GM21515 (cell line): ENCODE measurements around the gene NLRP12.
A peak's percentile ranks its signal among the peaks of the same experiment; 100 is the strongest.
"Not testable (repeated sequence)": the region's sequence is repeated elsewhere in the genome, so short reads cannot be mapped to it uniquely, and the experiment has no call there.

ENCODE experiments used
- ATAC-seq: cut with Tn5 transposase; IDR thresholded peaks from one replicate; pipeline ENCODE4 v1.9.1; 2021; ENCODE audit not compliant: unreplicated experiment

Gene NLRP12, protein sequence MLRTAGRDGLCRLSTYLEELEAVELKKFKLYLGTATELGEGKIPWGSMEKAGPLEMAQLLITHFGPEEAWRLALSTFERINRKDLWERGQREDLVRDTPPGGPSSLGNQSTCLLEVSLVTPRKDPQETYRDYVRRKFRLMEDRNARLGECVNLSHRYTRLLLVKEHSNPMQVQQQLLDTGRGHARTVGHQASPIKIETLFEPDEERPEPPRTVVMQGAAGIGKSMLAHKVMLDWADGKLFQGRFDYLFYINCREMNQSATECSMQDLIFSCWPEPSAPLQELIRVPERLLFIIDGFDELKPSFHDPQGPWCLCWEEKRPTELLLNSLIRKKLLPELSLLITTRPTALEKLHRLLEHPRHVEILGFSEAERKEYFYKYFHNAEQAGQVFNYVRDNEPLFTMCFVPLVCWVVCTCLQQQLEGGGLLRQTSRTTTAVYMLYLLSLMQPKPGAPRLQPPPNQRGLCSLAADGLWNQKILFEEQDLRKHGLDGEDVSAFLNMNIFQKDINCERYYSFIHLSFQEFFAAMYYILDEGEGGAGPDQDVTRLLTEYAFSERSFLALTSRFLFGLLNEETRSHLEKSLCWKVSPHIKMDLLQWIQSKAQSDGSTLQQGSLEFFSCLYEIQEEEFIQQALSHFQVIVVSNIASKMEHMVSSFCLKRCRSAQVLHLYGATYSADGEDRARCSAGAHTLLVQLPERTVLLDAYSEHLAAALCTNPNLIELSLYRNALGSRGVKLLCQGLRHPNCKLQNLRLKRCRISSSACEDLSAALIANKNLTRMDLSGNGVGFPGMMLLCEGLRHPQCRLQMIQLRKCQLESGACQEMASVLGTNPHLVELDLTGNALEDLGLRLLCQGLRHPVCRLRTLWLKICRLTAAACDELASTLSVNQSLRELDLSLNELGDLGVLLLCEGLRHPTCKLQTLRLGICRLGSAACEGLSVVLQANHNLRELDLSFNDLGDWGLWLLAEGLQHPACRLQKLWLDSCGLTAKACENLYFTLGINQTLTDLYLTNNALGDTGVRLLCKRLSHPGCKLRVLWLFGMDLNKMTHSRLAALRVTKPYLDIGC

DNA sequence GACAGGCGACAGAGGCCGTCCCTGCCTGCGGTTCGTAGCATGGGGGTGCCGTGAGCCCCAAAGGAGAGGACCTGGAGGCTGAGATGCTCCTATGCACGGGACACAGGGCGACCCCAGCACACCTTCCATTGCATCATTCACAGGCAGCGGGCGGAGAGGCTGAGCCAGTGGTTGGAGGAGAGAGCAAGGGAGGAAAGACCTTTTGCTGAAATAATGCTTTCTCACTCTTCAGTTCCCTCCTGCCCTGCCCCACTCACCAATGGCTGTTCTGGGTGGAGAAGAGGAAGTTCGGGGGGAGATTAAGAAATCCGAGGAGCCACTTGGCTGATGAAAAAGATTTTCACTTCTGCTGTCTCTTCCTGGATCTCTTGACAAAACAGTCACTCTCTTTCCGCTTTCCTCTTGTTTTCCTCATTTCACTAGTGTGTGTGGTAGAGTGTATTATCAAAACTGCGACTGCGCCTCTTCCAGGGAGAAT, at the start of gene NLRP12:
Gene NLRP12, minus strand, starts transcription at position 181 of the 478 bp plus-strand sequence. Its CDS starts 140 bp downstream, at position 41.
- no peak for ATAC-seq

DNA sequence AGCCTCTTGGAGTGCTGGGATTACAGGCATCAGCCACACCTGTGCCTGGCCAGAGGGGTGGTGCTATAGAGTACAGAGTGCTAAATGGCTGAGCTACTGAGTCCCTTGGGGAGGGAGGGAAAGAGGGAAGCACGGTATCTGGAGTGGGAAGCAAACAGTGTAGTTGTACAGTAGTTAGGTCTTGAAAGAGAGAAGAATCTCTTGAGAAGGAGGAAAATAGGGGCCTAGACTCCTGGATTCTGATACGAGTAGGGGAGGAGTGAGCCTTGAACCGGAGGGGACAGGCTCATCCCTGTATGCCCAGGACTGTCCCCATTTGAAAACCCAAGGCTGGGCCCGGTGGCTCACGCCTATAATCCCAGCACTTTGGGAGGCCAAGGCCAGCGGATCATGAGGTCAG, 48.6 kb upstream of the NLRP12 start:
- ATAC-seq = no peak

DNA sequence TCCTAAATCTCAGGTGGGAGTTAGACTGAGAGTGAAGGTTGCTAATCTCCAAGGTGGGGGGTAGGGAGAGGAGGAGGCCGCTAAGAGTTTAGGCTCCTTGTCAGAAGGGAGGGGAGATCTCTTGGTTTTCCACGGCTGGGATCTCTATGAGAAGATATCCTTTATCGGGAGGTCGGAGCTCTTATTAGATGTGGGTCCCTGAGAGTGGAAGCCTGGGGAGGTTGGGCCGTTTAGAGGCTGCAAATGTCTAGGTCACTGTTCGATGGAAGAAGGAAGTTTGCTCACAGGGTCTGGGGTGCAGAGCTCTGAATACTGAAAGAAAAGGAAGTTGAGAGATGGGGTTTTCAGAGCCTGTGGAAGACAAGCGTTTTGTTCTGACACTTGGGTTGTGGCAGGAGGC, 47.3 kb upstream of the NLRP12 start:
- no peak for ATAC-seq

DNA sequence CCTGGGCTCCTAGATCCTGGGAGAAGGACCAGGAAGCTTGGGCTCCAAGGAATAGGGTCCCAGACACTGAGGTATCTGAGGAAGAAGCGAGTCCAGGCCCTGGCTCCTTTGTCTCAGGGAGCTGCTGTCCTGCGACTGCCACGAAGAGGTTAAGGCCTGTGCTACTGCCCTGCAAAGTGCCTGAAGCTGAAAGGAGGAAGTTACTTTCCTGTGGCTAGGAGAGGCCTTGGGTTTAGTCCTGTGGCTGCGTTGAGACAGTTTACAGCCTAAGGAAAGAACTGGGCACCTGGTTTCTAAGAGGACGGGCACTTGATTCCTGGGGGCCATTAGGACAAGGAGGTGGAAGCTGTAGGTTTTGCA, 46.4 kb upstream of the NLRP12 start:
- ATAC-seq = no peak

DNA sequence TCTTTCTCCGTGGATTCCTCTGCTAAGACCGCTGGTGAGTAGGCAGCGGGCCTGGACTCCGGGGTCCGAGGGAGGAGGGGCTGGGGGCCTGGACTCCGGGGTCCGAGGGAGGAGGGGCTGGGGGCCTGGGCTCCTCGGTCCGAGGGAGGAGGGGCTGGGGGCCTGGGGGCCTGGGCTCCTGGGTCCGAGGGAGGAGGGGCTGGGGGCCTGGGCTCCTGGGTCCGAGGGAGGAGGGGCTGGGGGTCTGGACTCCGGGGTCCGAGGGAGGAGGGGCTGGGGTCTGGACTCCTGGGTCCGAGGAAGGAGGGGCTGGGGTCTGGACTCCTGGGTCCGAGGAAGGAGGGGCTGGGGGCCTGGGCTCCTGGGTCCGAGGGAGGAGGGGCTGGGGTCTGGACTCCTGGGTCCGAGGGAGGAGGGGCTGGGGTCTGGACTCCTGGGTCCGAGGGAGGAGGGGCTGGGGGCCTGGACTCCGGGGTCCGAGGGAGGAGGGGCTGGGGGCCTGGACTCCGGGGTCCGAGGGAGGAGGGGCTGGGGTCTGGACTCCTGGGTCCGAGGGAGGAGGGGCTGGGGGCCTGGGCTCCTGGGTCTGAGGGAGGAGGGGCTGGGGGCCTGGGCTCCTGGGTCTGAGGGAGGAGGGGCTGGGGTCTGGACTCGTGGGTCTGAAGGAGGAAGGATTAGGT, 45.8 kb upstream of the NLRP12 start:
- ATAC-seq = not testable (repeated sequence)

DNA sequence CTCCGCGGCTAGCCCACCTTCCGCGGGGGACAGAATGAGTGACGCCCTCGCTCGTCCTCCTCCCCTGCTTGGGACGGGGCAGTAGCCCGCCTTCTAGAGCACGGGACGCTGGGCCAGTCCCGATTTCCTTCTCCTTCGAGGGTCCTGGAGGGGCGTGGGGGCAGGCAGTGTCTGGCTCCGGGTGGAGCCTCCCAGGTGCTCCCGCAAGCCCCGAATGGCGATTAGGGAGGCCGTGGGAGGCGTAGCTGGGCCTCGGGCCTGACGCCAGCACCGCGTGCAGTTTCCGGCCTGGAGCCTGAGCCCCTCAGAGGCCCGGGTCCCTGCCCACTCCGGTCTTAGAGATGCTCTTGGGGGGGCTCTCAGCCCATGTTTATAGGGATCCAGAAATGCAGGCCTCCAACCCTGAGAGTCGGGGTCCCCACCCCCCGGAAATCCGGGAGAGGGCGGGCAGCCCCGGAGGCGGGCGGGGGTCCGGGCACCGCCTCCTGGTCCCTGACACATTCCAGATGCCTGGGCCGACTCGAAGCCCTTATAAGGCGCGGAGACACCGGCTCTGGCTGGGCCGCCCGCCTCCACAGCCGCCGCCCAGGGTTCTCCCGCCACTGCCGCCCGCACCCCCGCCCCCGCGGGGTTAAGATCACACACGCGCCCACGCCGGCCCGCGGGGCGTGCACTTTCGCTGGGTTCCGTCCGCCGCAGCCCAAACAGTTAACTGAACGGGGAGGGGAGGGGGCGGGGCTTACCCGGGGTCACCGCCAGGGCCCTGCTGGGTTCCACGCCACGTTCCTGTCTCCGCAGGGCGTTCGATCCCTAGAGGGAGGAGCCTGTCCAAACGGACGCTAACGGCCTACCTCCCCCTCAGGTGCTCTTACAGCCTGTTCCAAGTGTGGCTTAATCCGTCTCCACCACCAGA, 45.0 kb upstream of the NLRP12 start:
- no peak for ATAC-seq

DNA sequence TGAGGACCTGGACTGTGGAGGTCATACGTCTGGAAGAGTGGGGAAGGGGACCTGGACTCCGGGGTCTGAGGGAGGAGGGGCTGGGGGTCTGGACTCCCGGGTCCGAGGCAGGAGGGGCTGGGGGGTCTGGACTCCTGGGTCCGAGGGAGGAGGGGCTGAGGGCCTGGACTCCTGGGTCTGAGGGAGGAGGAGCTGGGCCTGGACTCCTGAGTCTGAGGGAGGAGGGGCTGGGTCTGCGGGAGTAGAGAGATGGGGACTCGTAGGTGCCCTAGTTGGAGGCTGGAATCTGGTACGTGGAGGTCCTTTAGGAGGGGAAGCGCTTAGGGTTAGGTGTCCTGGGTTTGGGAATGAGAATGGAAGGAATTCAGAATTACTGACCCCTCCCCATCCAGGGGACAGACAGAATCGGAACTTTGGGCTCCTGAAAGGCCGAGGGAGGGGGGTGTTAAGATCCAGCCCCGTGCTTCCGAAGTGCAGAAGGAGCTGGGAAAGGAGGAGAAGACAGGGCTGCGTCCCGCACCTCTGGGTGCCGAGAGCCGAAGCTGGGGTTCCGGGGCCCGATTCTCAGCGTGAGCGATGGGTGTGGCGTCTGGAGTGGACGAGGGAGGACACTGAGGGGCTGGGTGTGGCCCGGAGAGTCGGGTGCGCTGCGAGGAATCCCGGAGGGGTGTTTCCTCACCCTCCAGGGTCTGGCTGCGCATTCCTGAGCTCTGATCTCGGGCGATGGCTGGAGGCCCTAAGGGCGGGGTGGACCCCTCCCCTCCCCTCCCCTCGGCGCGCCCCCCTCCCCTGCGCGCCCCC, 44.2 kb upstream of the NLRP12 start:
- ATAC-seq = no peak

DNA sequence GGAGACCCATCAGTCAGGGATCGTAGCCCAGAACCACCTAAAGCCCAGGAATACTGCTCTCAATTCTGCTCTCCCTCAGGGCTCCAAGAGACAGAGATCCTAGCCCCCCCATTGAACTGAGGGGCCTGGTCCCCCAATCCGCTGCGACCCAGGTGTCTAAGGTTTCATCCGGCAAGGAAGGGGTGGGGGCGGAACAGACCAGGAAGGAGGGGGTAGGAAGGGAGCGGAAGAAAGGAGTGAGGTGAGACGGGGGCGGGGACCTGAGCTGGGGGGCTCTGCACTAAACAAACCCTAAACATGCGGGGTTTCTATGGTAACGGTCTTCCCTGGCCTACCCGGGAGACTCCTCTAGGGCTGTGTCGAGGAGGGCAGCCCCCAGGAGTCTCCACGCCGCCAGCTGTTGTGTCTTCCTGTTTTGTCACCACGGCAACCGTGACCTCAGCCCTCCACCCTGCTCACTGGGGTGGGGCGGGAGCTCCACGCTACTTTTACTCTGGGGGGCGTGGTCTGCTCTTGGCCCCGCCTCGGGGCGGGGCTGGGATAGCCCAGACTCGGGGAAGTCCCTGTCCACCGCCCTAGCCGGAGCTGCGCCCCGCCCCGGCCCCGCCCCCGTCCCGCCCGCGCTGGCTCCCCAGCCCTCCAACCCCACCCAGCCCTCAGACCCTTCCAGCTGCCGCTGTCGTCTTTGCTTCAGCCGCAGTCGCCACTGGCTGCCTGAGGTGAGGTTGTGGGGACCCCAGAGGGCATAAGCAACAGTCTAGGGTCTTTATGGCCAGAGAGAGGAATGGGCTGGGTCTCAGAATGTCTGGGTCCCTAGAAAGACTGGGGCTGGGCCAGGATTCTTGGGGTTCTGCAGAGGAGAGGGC, 43.3 kb upstream of the NLRP12 start, which contains the start of gene MYADM:
Gene MYADM, plus strand, starts transcription at position 659 of the 866 bp plus-strand sequence. CDS start 5,647 bp downstream, outside the sequence.
- ATAC-seq = peak; percentile 57

DNA sequence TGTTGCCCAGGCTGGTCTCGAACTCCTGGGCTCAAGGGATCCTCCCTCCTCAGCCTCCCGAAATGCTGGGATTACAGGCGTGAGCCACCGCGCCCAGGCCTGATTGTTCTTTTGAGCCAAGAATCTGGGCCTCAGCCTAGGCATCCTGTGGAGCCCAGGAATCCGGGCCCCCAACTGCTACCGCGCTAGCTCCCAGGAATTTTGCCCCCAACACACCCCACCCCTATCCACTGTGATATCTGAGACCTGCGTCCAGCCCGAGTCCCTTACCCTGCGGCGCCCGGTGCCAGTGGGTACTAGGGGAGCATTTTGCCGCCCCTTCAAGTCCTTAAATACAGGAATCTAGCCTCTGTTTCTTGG, 42.7 kb upstream of the NLRP12 start:
- no peak for ATAC-seq

DNA sequence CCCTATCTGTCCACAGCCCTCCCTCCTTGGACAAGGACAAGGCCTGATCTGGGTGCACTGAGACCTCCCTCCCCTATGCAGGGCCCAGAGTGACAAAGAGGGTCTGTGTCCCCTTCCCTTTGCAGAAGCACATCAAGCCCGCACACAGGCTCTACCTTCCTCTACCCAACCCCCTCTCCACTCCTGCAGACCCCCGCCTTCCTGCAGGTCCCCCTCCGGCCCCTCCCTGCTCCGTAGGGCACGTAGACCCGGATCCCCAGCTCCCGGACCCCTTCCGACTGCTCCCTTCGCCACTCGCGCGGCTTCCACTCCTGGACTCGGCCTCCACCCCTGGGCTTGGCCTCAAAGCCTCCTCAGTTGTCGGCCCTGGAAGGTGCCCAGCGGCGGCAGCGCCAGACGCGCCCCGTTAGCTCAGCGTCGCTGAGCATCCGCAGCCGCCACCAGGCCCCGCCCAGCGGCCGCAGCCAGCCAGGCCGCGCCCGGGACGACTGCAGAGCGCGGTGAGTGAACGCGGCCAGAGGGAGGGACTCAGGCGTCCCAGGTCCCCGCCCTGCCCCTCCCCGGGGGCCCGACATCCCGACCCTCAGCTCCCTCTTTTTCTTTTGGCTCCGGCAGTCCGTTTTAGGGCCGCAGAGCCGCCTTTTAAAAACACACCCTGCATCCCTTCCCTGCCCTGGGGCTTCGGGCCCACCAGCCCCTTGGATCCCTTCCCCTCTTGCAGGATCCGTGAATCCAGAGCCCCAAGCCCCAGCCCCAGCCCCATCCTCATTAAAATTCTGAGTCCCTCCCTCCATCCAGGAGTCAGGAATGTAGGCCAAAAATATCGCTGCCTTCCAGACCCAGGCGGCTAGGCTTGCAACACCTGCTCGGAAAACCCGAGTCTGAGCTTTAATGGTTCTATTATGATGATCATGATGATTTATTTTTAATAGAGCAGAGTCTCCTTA, 42.1 kb upstream of the NLRP12 start:
- ATAC-seq = no peak

DNA sequence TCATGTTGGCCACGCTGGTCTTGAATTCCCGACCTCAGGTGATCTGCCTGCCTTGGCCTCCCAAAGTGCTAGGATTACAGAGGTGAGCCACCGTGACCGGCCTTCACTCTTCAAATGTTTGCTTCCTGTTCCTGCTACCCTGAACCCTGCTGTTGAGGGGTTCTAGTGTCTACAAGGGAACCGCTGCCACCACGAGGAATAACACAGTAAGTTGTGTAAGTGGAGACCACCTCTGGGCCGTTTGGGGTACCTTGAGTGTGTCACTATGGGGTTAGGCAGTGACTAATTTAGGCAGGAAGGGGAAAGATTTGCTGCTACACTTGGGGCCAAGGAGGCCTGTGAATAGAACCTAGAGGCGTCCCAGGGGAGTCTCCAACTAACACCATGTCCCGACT, 41.4 kb upstream of the NLRP12 start:
- ATAC-seq = no peak

DNA sequence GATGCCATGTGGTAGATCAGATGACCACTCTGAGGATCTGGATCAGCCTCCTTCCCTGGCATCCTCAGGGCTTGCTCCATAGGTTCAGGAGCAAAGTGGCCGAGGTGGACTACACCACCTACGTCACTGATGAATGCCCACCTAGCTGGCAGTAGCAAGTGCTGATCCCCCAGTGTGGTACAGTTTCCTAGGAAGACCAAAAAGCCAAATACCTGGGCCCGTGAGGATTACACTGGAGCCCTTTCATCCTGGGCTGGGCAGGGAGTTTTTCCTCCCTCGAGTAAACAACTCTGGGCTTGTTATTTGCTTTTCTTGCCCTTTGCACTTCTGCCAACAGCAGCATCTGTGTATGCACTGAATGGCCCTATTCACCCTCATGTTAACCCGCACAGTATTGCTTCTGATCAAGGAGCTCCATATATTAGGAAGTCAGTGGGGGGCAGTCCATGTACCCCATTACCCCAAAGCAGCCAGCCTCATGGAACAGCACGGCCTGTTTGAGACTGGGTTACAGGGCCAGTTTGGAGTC, 40.3 kb upstream of the NLRP12 start:
- ATAC-seq = no peak

DNA sequence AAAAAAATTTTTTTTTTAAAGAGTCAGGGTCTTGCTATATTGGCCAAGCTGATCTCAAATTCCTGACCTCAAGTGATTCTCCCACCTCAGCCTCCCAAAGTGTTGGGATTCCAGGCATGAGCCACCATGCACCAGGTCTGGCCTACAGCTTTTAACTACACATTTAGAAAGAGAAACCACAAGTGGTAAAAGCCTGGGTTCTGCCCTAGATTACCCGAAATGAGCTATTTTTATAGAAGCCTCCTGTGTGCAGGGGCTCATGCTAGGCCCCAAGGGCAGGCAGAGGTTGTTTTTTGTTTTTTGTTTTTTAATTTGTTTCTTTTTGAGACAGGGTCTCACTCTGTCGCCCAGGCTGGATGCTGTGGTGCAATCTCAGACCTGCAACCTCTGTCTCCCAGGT, 29.6 kb upstream of the NLRP12 start:
- ATAC-seq = no peak

DNA sequence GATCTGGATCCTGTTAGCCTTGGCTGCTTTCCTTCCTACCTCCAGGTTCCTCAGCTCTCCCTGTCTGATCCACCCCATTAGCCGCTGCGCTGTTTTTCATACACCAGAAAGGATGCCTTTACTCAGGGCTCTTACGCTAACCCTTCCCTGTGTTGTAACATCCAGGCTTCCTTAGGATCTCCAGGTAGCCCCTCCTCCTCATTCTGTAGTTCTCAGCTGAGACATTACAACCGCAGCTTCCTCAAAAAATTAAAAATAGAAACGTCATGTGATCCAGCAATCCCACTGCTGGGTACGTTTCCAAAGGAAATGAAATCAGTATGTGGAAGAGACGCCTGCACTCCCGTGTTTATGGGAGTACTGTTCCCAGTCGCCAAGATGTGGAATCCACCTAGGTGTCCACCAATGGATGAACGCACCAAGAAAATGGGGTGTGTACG, 25.1 kb upstream of the NLRP12 start:
- ATAC-seq = no peak

DNA sequence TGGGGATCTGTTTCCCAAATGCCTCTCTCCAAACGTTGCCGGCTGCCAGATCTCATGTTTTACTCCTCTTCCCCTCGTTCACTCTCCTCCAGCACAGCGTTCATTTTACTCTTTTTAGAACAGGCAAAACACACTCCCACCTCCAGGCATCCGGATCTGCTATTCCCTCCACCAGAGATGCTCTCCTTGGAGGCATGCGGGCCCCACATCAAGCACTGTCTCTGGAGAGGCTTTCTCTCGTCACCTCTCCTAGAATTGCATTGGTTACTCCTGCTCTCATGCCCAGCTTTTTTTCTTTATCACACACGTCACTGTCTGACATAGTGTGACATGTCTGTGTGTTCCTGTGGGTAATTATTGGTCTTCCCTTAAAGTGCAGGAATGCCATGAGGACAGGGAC, 23.4 kb upstream of the NLRP12 start:
- no peak for ATAC-seq

DNA sequence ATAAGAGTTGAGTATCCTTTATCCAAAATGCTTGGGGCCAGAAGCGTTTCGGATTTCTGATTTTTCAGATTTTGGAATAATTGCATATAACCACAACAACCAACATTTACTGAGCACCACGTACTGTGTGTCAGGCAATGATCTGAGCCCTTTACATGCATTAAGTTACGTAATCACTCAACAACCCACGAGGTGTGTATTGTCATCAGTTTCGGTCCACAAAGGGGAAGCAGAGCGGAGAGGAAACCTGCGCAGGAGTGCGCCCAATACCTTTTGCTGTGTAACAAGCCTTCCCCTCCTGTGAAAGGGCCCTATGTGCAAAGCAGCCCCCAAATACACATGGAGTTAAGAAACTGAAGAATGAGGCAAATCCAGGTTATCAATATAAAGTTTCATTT, 20.7 kb upstream of the NLRP12 start:
- no peak for ATAC-seq

DNA sequence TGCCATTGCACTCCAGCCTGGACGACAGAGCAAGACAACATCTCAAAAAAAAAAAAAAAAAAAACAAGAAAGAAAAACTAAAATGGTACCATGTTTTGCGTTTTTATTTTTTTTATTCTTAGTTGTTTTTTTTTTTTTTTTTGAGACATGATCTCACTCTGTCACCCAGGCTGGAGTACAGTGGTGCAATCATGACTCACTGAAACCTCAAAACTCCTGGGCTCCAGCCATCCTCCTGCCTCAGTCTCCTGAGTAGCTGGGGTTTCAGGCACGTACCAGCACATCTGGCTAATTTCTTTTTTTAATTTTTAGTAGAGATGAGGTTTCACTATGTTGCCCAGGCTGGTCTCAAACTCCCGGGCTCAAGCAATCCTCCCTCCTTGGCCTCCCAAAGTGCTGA, 16.8 kb upstream of the NLRP12 start:
- ATAC-seq = not testable (repeated sequence)
